ENCODE results near the gene DYNC1I1.

The DYNC1I1 gene

GRCh38 chr7:96076350-96076707 is 304.0 kb downstream of the DYNC1I1 start:
- no peak for DNase-seq (ENCODE audit: low read depth in 3 of 3)

DNA sequence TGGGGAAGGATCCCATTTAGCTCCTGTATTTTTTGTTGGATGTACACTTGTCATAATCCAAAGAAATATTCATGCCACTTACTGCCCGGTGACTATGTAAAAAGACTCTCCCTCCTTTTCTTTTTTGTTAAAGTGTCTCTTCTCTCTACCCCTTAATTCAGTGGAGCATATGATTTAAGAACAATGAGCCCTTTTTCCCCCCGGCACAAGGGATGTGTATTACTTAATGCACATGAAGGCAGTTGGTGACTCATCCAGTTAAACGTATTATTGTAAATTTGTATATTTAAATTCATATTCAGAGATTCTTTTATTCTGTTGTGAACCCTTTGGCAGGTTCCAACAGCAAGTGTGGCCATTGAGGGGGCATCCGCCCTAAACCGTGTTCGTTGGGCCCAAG is 307.7 kb downstream of the DYNC1I1 start:
- no peak for DNase-seq (ENCODE audit: low read depth in 3 of 3)

- DNase-seq (ENCODE audit: low read depth in 3 of 3): no peak
Measured at GRCh38 chr7:96084881-96085553, 312.7 kb downstream of the DYNC1I1 start.

- DNase-seq (ENCODE audit: low read depth in 3 of 3): no peak
Measured at GRCh38 chr7:96085953-96086352, 313.6 kb downstream of the DYNC1I1 start.

DNA sequence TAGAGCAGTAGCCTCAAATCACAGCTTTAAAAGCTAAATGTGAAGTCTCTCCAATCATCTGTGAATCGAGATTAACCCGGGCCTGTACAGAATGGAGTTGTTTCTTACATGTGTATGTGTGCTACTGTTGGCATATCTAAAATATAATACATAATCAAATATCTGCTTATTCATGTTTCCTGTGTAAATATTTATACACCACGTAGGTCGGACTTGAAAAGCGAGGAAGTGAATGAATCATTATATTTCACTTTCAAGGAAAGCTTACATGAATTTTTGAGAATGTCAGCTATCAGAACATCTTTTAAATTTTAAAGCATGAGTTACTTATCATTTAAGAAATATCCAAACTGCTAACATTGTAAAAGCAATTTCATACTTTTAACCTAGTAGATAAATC is 316.2 kb downstream of the DYNC1I1 start:
- DNase-seq (ENCODE audit: low read depth in 3 of 3): no peak

- DNase-seq (ENCODE audit: low read depth in 3 of 3): no peak
Measured at GRCh38 chr7:96089511-96089910, 317.2 kb downstream of the DYNC1I1 start.

- DNase-seq (ENCODE audit: low read depth in 3 of 3): no peak
Measured at GRCh38 chr7:96090756-96091155, 318.4 kb downstream of the DYNC1I1 start.

- DNase-seq (ENCODE audit: low read depth in 3 of 3): no peak
Measured at GRCh38 chr7:96093435-96093834, 321.1 kb downstream of the DYNC1I1 start.

DNA sequence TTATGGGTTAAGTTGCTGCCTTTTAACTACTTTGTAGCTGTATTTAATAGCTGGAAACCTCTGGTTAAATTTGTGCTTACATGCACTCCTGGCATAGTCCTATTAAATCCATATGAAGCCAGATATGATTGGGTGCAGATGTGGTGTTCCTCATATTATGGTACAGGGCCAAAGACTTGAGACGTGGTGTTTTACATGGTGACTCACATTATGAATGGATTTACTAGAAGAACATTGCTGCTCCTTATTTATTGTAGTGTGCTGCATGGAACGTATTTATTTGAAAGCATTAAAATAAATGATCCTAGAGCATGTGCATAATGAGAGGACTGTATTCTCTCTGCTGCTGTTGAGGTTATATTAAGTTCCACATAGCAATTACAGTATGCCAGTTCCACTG is 325.5 kb downstream of the DYNC1I1 start:
- DNase-seq (ENCODE audit: low read depth in 3 of 3): no peak

GRCh38 chr7:96100737-96101136 is 328.4 kb downstream of the DYNC1I1 start:
- DNase-seq (ENCODE audit: low read depth in 3 of 3): no peak

DNA sequence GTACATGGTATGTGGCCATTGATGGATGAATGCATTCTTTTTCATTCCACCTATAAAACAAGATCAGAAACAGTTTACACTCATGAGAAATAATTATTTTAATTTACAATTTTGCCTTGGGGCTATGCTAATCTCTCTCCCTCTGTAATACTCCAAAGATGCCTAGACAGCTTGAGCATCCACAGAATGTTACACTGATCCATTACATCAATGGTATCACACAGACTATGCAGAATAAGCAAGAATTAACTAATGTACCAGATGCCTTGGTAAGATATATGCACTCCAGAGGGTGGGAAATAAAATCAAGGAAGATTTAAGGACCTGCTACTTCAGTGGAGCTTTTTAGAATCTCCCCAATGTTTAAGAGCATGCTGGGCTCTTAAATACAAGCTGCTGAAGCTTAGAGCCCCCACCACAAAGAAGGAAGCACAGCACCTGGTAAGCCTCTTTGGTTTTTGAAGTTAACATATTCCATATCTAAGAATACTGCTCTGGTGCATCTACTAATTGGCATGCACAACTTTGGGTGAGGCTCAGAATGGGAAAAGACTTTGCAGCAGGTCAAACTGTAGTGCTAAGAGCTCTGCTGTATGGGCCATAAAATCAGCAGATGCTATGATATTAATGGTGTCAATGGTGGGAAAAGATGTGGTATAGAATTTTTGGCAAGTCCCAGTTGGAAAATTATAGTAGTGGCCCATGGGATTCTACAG is 329.9 kb downstream of the DYNC1I1 start:
- DNase-seq (ENCODE audit: low read depth in 3 of 3): no peak

GRCh38 chr7:96104984-96105383 is 332.6 kb downstream of the DYNC1I1 start:
- no peak for DNase-seq (ENCODE audit: low read depth in 3 of 3)

- DNase-seq (ENCODE audit: low read depth in 3 of 3): no peak
Measured at GRCh38 chr7:96111405-96111804, 339.1 kb downstream of the DYNC1I1 start.

DNA sequence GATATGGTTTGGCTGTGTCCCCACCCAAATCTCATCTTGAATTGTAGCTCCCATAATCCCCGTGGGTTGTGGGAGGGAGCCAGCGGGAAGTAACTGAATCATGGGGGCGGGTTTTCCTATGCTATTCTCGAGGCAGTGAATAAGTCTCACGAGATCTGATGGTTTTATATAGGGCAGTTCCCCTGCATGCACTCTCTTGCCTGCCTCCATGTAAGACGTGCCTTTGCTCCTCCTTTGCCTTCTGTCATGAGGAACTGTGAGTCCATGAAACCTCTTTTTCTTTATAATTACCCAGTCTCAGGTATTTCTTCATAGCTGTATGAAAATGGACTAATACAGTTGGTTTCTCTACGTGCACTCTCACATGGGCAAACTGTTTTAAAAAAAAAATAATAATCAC is 341.8 kb downstream of the DYNC1I1 start:
- no peak for DNase-seq (ENCODE audit: low read depth in 3 of 3)

GRCh38 chr7:96116173-96116572 is 343.8 kb downstream of the DYNC1I1 start:
- no peak for DNase-seq (ENCODE audit: low read depth in 3 of 3)

DNA sequence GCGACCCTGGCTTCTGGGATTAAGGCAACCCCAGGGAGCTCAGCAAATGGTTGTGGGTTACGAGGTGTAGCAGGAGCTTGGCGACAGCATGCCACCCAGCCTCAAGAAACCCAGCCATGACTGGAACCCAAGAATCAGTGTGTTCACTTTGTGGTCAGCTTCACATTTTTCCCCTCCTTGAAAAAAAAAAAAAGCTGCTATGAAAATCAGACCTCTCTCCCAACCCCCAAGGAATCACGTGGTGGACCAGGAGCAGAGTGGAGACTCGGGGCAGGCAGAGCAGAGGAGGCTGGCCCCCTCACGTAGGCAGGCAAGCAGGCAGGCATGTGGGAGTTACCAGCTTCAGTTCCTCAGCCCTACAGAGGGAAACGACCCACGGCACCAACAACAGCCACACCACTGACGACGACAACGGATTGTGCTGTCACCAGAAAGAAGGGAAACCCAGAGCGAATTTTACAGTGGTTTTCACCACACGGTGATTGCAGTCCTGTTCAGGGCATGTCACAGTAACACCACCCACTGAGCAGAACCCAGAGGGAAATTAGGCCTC is 346.2 kb downstream of the DYNC1I1 start:
- DNase-seq (ENCODE audit: low read depth in 3 of 3): no peak

GRCh38 chr7:96120445-96121225 is 348.3 kb downstream of the DYNC1I1 start:
- DNase-seq (ENCODE audit: low read depth in 3 of 3): no peak

DNA sequence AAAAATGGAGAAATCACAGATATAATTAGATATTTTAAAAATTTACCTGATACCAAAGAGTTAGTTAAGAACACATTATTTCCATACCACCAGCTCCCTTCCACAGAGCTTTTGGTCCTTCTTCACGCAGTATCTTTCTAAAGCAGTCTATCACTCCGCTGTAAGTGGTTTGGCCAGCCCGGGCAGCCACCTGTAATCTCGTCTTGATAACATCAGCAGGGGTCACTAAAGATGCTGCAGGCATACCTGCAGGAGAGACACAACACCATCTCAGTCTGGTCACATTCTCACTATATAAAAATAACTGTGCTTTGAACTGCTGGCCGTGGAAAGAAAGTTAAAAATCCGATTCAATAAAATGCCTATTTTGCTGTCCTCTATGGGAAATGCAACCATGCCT is 349.4 kb downstream of the DYNC1I1 start:
- DNase-seq (ENCODE audit: low read depth in 3 of 3): no peak

DNA sequence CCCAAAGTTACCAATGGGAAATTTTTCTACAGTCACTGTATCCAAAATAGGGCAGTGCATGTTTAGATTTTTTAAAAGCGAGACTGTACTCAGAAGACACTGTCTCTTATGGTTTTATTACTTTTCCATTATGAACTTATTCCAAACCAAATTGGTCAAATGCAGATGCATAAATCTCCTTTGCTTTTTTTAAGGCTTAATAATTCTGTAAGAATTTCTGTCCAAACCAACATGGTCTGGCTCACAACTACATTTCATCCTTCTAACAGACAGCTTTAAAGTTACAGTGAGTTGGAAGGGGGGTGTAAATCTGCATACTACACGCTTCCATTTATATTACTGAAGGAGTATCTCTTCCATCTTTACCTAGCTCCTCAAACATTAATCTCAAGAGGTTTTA is 350.4 kb downstream of the DYNC1I1 start:
- DNase-seq (ENCODE audit: low read depth in 3 of 3): no peak

GRCh38 chr7:96126382-96126781 is 354.0 kb downstream of the DYNC1I1 start:
- DNase-seq (ENCODE audit: low read depth in 3 of 3): no peak

DNA sequence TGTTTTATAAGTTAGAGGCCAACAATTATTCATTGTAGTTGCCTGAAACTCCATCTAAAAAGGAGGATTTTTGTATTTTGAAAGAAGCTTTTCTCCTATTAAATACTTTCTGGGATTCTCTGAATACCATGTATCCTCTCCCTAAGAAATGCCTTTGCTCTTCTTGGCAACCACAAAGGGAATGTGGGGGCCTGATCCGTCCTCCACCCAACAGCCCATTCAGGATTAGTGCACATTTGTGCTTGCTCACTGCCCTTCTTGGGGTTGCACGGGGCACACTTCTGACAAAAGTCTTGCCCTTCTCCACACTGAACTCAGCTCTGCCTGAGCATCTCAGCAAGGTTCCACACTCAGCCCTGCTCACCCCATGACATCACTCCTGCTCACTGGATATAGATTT is 355.4 kb downstream of the DYNC1I1 start:
- no peak for DNase-seq (ENCODE audit: low read depth in 3 of 3)

DNA sequence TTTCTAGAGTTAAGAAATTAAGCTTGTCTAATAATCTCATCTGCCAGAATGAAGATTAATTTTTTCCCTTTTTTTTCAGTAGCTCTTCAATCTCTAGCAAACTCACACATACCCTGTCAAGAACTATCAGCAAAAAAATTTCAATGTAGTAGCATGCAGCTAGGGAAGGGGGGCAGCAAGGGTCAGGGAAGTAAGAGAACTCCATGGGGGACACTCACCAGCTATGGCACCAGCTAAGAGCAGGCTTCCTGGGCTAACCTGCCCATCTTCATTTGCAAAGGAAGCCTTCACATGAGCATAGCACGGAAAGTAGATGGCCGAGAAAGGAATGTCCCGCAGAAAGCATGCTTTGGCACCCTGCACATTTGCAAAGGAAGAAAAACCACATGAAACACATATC is 359.2 kb downstream of the DYNC1I1 start:
- DNase-seq (ENCODE audit: low read depth in 3 of 3): no peak

GRCh38 chr7:96135241-96135640 is 362.9 kb downstream of the DYNC1I1 start:
- DNase-seq (ENCODE audit: low read depth in 3 of 3): no peak

All from stimulated activated CD4-positive, alpha-beta T cell treated with anti-CD3 and anti-CD28 coated beads, TNF-alpha, amount 100 ng/mL, for 4 hours (primary cell).